Measurements from ENCODE around the gene SLK.

DNA sequence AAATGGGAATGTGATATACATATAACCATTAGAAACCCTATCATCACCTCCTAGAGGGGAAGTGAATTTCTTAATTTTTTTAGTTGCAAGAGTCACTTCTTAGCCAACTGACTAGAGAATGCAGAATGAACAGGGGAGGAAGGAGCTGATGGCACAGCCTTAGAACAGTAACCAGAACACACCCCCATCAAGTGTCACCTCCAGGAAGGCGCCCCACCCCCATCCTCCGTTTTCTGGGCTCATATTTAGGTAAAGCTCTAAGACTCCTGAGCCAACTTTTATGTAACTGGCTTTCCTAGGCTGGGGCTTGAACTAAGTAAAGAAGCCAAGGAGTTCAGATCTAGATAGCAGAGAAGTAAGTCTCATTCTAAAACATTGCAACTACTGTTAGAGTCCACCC is 64.7 kb downstream of the SLK start:
- TF ChIP-seq, protein P1, sequence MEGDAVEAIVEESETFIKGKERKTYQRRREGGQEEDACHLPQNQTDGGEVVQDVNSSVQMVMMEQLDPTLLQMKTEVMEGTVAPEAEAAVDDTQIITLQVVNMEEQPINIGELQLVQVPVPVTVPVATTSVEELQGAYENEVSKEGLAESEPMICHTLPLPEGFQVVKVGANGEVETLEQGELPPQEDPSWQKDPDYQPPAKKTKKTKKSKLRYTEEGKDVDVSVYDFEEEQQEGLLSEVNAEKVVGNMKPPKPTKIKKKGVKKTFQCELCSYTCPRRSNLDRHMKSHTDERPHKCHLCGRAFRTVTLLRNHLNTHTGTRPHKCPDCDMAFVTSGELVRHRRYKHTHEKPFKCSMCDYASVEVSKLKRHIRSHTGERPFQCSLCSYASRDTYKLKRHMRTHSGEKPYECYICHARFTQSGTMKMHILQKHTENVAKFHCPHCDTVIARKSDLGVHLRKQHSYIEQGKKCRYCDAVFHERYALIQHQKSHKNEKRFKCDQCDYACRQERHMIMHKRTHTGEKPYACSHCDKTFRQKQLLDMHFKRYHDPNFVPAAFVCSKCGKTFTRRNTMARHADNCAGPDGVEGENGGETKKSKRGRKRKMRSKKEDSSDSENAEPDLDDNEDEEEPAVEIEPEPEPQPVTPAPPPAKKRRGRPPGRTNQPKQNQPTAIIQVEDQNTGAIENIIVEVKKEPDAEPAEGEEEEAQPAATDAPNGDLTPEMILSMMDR (IDR thresholded peaks at IDR 0.05), result no peak
- TF ChIP-seq TCF7L2 (IDR thresholded peaks at IDR 0.05; ENCODE audit: low read depth, low read length) (no peak), SIN3A (IDR thresholded peaks at IDR 0.05; ENCODE audit: borderline replicate concordance, insufficient read depth, low read depth, low read length) (no peak)

All from Panc1 (cell line).